Stimulated activated CD8-positive, alpha-beta memory T cell treated with anti-CD3 and anti-CD28 coated beads, Interleukin-2, amount 100 ng/mL, for 48 hours (primary cell): ENCODE results near the gene TBX21.
A peak's percentile ranks its signal among the peaks of the same experiment; 100 is the strongest.

Experiments used
- DNase-seq, 2 donors: peaks; one replicate each; pipeline ENCODE4 v3.0.0-alpha.2; 2020; ENCODE audit warnings: low read depth in 2 of 2

TBX21 gene

GRCh38 chr17:47712330-47713023 is 20.6 kb upstream of the TBX21 start:
- no peak for DNase-seq

- DNase-seq, result no peak
Observed at GRCh38 chr17:47713980-47714700, 18.9 kb upstream of the TBX21 start.

- DNase-seq, result no peak
Observed at GRCh38 chr17:47714773-47715396, 18.2 kb upstream of the TBX21 start.

DNA sequence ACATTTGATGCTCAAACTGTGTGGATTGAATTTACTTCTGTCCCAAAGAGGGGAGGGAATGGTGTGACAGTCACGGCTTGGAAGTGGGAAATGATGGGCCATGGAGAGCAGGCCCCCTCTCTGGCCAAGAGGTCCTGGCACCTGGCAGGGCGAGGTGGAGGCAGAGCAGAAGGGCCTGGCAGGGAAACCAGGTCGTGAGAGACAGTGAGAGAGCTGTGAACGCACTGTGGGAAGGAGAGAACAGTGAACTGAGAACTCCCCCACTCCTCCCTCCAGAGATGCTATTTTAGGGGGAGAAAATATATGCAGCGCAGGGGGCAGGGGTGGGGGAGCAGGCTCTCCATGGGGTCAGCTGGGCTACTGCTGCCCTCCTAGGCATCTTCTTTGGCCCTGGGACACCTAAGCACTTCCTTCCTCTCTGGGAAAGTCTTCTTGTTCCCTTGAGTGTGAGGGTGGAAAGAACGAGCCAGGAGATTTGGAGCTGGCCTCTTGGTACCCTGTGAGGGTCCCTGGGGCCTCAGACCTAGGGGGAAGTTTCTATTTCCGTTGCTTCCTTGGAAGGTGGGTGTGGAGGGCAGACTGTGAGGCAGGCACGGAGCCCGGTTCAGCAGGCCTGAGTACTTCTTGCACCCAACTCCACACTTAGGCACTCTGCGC is 17.2 kb upstream of the TBX21 start:
- no peak for DNase-seq

- no peak for DNase-seq
Observed at GRCh38 chr17:47716375-47716774, 16.7 kb upstream of the TBX21 start.

DNA sequence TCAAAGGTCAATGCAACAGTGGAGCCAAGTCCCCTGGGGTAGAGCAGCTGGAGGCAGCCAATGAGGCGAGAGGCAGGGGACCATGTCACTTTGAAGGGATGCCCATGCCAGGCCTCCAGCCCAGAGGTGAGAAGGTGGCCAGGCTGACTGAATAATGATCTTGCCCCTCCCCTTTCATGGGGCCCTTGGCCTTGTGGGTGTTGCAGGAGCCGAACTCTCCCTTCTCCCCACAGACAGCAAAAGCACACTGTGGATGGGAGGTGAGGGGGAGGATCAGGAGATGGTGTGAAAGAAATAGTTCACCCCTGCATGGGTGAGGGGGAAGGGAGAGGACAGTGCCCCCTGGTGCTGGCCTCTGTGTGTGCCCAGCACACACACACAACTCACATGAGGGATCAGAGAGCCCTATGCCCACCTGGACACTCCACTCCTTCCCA is 15.8 kb upstream of the TBX21 start:
- no peak for DNase-seq

- DNase-seq, result no peak
Observed at GRCh38 chr17:47717979-47718621, 14.9 kb upstream of the TBX21 start.

DNA sequence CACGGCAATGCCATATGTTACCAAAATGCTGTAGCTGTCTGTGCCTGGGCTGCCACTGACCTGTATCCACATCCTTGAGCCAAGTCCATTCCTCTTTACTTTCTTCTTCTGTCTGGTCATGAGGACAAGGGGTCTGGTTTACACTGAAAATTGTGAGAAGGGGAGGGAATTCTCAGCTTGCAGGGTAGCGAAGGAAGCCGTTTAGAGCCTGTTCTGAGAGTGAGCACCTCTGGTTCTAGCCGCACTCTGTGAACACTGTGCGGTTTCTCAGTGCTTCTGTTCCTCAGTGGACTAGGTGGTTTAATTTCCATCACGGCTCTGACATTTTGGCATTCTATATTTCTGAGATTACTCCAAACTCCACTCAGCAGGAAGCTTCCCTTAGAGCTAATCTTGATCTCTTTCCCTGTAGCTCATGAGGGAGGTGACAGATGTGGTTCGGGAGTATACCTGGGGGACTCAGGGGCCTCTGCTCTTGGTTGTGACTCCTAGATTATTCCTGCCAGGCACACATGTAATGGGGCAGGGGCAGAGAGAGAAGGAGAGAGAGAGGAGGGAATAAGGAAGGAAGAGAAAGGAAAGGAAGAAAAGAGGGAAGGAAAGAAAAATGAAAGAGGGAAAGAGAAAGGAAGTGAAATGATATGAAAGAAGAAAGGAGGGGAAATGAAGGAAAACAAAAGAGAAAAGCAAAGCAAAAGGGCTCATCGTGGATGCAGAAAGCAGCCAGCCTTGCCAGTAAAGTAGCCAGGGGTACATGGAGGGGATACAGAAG is 14.2 kb upstream of the TBX21 start:
- DNase-seq, result no peak

GRCh38 chr17:47719411-47720152 is 13.5 kb upstream of the TBX21 start:
- DNase-seq, result peak in 1 of 2 donors; percentile 80

DNA sequence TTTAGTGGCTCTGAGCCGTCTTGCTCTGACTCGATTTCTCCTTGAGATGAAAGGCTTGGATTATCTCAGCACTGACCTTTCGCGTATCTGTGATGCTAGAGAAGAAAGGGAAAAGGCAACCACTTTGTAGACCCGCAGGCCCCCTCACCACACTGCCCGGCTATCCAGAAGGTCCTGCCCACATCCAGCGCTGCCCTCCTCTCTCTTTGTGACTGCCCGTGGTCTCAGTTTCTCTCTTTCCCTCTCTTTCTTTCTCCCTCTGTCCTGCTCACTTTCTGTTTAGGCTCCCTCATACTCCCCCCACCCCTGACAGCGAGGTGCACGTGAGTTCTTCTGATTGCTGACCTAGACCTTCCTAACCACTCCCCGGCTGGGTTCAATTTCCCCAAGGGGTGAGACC is 12.8 kb upstream of the TBX21 start:
- no peak for DNase-seq

DNA sequence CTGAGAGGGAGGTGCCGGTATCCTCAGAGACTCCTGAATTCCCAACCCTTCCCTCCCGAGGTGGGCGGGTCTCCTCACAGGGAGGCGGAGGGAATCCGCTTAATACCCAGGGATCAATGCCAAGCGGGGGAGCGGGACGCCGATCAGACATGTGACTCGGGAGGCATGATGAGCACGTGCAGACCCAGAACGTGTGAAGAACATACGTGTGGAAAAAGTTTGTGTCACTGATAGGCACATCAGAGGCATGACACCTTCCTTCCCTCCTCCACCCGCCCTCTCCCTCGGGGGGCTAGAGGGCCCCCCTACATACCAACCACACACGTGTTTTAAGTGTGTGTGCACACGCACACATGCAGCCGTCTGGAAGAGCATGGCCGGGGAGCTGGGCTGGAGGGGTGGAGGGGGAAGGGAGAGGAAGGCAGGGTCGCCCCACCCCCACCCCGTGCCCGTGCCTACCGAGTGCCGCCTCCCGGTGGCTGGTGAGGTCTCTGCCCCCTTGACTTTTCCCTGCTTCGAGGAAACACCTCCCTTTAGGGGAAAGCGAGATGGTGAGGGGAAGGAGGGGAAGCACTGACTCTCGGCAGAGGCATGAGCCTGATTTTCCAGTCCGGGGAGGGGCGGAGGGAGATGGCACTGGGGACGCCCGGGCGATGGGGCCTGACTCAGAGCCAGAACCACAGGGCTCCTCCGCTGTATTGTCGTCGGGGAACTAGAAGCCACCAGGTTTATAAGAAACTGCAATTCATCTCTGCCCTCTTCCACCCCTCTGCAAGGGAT is 12.1 kb upstream of the TBX21 start:
- DNase-seq, result peak; percentile 89 to 97

DNA sequence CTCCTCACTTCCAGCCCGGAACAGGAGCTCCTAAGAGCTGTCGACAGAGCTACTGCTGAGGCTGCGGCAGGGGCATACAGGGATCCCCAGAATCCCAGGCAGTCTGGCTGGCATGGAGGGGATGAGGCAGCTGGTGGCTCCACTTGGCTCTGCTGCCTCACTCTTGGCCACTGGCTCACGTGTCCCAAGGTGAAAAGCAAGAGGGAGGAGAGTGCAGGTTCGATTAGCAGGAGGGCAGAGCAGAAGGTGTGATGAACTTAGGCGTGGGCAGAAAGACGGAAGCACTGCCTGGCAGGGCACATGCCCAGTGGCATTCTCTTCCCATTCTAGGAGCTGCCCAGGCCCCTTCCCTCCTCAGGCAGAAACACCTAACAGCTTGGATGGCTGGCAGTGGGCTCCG is 11.3 kb upstream of the TBX21 start:
- DNase-seq, result no peak

DNA sequence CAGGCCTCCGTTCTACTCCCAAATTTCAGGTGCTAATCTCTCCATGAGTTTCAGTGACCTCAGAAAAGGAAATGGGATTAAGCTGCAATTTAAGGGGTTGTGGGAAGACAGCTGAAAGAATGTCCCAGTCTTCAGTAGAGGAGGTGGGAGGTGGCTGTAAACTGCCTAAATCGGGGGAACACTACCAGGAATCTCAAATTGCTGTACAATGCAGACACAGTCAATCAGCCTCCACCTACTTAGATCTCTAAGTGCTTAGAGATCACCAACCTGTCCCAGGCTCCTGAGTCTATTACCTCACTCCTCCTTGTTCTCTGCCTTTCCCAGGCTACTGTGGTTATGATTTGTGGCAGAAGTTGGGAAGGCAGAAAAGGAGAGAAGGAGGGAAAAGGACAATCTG is 8.3 kb upstream of the TBX21 start:
- DNase-seq, result no peak

GRCh38 chr17:47725446-47726111 is 7.5 kb upstream of the TBX21 start:
- no peak for DNase-seq

DNA sequence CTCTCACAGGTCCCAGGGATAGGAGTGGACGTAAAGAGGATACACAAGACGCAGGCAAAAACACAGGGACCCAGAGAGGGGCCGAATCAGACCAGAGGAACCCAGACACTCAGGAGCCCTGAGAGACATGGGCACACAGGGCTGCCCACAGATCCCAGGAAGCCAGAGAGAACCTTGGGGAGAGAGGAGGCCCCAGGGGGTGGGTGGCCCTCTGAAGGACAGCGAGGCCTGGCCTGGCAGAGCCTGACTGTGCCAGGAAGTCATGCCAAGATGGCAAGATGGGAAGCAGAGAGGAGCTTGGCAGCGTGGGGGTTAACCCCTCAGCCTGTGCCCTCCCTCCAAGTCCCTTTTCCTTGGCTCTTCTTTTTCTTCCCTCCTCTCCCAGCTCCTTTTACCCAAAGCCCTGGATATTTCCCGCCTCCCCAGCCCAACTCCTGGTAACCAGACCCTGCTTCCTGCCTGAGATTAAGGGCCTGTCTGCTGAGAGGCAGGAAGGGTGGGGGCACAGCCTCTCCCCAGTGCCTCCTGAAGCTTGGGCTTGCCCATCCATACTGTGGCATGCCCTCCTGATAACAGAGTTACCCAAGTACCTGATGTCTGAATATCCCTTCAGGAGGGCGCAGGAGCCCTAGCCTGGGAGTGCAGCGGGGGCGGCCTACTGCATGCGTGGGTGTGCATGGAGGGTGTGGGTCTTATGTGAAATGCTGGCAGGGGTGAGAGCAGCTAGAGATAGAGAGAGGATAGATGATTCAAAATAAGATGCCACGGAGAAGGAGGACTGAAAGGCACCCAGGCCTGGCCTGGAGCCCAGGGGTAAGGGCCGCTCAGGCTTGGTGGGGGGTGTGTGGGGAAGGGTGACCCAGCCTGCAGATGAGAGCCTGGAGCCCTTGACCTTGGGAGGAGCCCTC is 6.0 kb upstream of the TBX21 start:
- no peak for DNase-seq

DNA sequence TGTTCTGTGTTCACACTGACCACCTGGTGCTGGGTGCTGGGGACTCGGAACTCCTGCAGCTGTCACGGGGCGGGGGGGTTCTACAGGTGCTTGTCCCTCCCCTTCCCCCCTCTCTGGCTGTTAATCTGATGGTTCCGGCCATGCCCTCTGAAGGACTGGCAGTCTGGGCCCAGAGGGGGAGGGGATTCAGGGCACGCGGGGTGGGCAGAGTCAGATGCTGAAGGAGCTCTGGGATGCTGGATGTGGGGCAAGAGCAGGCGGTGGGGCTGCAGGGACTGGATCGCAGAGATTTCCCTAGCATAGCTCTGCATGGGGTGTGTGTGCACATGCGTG is 5.4 kb upstream of the TBX21 start:
- no peak for DNase-seq

GRCh38 chr17:47728214-47728877 is 4.7 kb upstream of the TBX21 start:
- no peak for DNase-seq

- no peak for DNase-seq
Observed at GRCh38 chr17:47729476-47729875, 3.6 kb upstream of the TBX21 start.
